Left cardiac atrium (tissue), 4 donors: ENCODE data around the gene TUBA1A. TPM values are rescaled to one million over a fixed set of nuclear protein-coding genes. Genes with fewer than 3 reads are reported as not detected.
"Not testable (repeated sequence)": the region's sequence is repeated elsewhere in the genome, so short reads cannot be mapped to it uniquely, and the experiment has no call there.

Experiments
- ATAC-seq, 2 donors: fragments of 200-7000 bp; cut with Tn5 transposase; one replicate each; pipeline ENCODE4 v1.9.1; 2020; ENCODE audit warnings: mild to moderate bottlenecking in 2 of 2, moderate library complexity in 2 of 2
- DNase-seq: peaks from one replicate; pipeline ENCODE4 v3.0.0-alpha.2; 2020
- intact Hi-C, 2 donors: fragments of 100-400 bp; cut with DNase I; formaldehyde crosslinking; loops; one replicate each; pipeline versions ENCODE4 v1.14.1 to v1.15.1; 2022 to 2023
- long read RNA-seq: library from polyadenylated mRNA; unstranded; transcript quantifications from one replicate; pipeline ENCODE4 v2.0.0, GENCODE V29; 2021
- total RNA-seq, 2 donors: library from RNA; stranded (reverse); fragmentation: NEBNext Ultra II Directional; extraction: Animal tissue kit (Norgen Biotek cat#: 25700); gene quantifications; one replicate each; pipeline ENCODE4 v1.2.1, GENCODE V29; 2021
- donor health status: DM: no; HTN: yes; CAD: no.
- donor health status: DM: no; HTN: yes; CAD: no; lungs with severe emphysema.
- donor health status: DM: yes; HTN: yes; CAD: no.
- donor health status: Dilated cardiomyopathy.

The TUBA1A gene
- 100 to 1,000 TPM; 119 to 134 TPM for total RNA-seq
- long read RNA-seq, transcript TUBA1A-207 (3 exons, 1,384 nt): minor isoform, 17 of 295 reads
- long read RNA-seq, transcript TUBA1A-201 (4 exons, 1,887 nt): minor isoform, 5 of 295 reads
- long read RNA-seq, transcript TUBA1A-202 (4 exons, 1,915 nt): major isoform, 244 of 295 reads
- long read RNA-seq, partial matches to known transcripts: 17 of 295 reads
- long read RNA-seq, other reads (novel, unspliced or antisense): 12 of 295 reads

GRCh38 chr12:49188916-49189367 is at the start of gene TUBA1A:
TUBA1A (minus strand) TSS chr12:49189080; CDS start chr12:49188979, 101 bp downstream.
- ATAC-seq (peak; percentile 93 to 95), DNase-seq (peak; percentile 93)
- intact Hi-C loops: loop anchor here (2.0 to 10.0 kb wide), 4 partner anchors 46 to 57 kb away; partner anchors contain the start of gene TUBA1B (in 2 of the 2)

- ATAC-seq (no peak), DNase-seq (no peak)
- intact Hi-C loops: loop anchor here (5.0 to 10.0 kb wide), 3 partner anchors 52 to 174 kb away; partner anchors contain the start of genes KMT2D (in 1 of the 2) and TUBA1A (in 1 of the 2)
Observed at GRCh38 chr12:49236423-49236822, 47.5 kb upstream of the TUBA1A start.

GRCh38 chr12:49233842-49234526 is 45.1 kb upstream of the TUBA1A start:
- intact Hi-C loops: loop anchor here (2.0 to 10.0 kb wide), 5 partner anchors 45 to 149 kb away; partner anchors contain the start of genes TUBA1A (in 2 of the 2) and TUBA1B (in 1 of the 2)
- ATAC-seq: peak; percentile 7 to 40
- DNase-seq: peak; percentile 55

GRCh38 chr12:49232940-49233841 is 44.3 kb upstream of the TUBA1A start:
- intact Hi-C loops: loop anchor here in 1 of 2 donors (10.0 kb wide), 2 partner anchors 48 to 148 kb away; partner anchors contain the start of gene TUBA1A
- ATAC-seq (peak; percentile 46 to 51), DNase-seq (peak; percentile 68)

DNA sequence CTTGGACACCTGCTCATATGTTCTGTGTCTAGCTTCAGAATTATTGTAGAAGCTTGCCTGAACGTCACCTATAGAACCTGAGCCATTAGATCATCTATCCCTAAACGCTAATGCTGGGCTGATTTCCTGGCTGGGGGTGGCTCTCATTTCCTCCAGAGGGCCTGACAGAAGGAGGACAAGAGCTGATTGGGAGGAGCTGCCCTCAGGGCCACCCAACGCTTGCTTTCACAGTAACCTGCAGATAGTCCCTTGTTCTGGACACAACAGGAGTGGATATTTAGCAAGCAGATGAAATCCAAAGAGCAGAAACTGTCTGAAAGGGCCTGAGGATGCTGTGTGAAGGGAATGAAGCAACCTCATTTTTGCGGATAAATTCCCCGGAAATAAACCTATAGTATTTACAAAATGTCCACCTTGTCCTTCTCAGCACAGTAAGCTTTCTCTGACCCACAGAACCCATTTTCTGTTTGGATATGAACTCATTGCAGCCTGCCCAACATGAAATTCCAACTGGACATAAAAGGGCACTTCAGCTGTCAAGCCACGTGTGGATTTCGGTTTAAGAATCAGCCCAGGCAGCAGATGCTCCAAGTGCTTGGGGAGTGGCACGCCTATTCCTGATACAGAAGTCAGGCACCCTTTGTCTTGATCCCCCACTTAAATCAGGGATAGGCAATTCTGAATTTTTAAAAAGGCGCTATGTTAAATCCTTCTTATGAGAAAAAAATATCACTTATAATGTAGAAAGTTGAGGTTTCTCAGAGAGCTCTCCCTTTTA is 43.2 kb upstream of the TUBA1A start:
- DNase-seq (no peak), ATAC-seq (no peak)
- intact Hi-C loops: loop anchor here in 1 of 2 donors (10.0 kb wide), 2 partner anchors 47 to 147 kb away; partner anchors contain the start of gene TUBA1A

GRCh38 chr12:49230805-49231194 is 41.9 kb upstream of the TUBA1A start:
- intact Hi-C loops: loop anchor here in 1 of 2 donors (10.0 kb wide), 2 partner anchors 46 to 146 kb away; partner anchors contain the start of gene TUBA1A
- no peak for ATAC-seq
- DNase-seq: no peak

- no peak for DNase-seq
- ATAC-seq: no peak
- intact Hi-C loops: loop anchor here in 1 of 2 donors (10.0 kb wide), 2 partner anchors 45 to 145 kb away; partner anchors contain the start of gene TUBA1A
Observed at GRCh38 chr12:49230176-49230804, 41.4 kb upstream of the TUBA1A start.

GRCh38 chr12:49228653-49229052 is 39.8 kb upstream of the TUBA1A start:
- DNase-seq (no peak), ATAC-seq (no peak)
- intact Hi-C loops: no loop called here

DNA sequence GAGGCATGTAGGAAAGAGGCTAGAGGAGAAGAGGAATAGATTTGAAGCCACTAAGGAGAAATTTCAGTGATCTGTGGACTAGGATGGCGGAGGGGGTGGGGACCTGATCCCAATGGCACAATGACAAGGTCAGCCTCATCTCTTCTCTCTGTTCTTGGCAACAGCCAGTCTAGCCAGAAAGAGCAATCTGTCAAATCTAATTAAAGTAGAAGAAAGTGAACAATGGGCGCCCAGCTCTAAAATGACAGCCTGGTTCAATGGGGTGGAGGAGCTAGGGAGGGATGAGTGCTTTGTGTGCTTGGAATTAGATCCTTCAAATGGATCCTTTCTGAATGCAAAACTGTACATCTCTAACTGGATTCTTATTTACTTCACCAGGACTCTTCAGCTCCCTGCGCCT is 38.8 kb upstream of the TUBA1A start:
- DNase-seq (no peak), ATAC-seq (no peak)

DNA sequence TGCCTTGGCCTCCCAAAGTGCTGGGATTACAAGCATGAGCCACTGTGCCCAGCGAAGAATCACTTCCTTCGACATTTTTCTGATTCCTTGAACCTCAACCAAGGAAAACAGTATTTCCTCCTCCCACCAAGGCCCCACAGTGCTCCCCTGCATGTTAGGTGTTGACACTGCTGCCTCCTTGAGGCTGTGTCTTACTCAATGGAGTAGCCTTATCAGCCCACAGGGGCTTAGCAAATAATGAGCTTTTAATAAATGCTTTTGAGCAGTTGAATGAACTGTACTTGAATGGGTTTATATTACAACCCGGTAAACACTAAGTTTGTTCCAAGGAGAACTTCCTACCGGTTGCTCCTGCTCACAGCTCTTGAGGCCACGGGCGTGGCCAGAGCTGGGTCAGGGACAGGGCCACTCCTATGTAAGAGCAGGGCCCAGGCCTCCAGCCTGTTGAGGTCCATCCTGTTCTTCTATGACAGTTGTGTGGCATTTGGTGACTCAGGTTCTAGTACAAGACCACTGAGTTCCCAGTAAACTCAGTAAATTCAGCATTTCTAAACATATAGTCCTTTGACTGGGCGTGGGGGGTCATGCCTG is 36.8 kb upstream of the TUBA1A start:
- DNase-seq (no peak), ATAC-seq (no peak)
- intact Hi-C loops: no loop called here

More for the DNA sequence above, 38.8 kb upstream of the TUBA1A start:
- intact Hi-C loops: no loop called here

DNA sequence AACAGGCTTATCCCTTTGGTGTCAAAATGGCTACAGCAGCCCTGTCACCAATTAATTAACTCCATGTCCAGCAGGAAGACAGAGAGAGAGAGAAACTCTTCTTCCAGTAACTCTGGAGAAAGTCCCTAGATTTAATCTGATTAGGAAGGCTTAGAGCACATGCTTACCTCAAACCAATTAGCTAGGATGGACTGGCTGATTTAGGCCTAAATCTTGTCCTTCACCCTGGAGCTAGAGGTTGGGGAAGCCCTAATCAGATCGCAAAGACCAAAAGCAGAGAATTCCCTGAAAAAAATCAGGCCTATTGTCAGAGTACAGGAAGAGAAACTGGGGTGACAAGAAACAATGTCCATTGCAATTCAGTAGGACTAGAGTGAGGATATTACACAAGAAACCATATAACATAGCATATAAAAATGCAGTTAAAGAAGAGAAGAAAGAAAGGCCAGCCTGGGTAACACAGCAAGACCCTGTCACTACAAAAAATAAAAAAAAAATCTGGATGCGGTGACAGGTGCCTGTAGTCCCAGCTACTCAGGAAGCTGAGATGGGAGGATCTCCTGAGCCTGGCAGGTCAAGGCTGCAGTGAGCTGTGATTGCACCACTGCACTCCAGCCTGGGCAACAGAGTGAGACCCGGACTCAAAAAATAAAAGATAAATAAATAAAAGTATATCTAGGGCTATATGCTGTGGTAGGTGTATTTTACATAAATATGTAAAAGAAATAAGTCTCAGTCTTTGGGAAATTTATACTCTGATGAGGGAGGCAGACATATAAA is 34.9 kb upstream of the TUBA1A start:
- DNase-seq (no peak), ATAC-seq (no peak)
- intact Hi-C loops: no loop called here

- no peak for ATAC-seq
- no peak for DNase-seq
- intact Hi-C loops: no loop called here
Observed at GRCh38 chr12:49223122-49223521, 34.2 kb upstream of the TUBA1A start.

DNA sequence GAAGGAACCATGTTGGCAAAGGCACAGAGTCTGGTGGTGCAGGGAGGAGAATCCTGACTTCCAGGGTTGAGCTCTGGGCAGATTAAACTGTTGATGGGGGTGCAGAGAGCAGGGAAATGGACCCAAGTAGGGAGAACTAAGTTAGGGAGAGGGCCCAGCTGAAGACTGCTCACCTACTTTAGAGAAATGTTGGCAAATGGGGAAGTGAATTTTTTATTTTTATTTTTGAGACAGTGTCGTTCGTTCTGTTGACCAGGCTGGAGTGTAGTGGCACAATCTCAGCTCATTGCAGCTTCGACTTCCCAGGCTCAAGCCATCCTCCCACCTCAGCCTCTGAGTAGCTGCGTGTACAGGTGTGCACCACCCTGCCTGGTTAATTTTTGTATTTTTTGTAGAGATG is 32.1 kb upstream of the TUBA1A start:
- intact Hi-C loops: no loop called here
- DNase-seq (no peak), ATAC-seq (no peak)

DNA sequence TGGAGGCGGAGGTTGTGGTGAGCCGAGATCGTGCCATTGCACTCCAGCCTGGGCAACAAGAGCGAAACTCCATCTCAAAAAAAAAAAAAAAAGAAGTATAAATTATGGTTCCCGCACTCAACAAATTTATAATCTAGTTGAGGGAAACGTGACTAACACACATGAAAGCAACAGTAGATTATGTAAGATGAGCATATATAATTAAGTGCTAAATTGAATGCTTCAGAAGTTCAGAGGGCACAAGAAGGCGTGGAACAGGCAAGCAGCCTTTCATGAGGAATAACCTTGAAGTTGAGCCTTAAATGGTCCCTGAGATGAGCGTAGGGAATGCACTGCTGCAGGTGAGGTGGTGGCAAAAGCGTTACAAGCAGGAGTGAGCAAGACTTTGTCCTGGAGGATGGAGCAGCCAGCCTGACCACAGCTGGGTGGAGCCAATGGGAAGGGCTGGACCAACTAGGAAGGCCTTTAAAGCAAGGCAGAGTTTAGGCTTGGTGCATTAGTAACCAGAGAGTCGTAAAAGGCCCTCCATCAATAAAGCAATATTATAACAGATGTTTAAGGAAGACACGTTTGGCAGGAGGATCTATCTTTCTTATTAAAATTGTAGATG is 30.6 kb upstream of the TUBA1A start:
- ATAC-seq (no peak), DNase-seq (no peak)
- intact Hi-C loops: no loop called here

DNA sequence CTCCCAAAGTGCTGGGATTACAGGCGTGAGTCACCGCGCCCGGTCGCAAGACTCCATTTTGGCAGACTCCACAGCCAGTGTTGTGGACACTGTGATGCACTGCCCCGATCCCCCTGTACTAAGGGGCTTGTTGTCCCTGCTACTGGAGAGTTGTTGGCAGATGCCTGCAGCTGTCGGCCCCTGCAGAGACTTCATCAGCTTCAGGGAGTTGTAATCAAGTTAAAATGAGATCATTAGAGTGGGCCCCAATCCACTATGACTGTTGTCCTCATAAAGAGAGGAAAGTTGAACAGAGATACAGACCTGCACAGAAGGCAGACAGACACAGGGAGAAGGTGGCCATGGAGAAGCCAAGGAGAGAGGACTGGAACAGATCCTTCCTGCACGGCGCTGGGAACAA is 23.7 kb upstream of the TUBA1A start:
- ATAC-seq (no peak), DNase-seq (no peak)
- intact Hi-C loops: no loop called here

DNA sequence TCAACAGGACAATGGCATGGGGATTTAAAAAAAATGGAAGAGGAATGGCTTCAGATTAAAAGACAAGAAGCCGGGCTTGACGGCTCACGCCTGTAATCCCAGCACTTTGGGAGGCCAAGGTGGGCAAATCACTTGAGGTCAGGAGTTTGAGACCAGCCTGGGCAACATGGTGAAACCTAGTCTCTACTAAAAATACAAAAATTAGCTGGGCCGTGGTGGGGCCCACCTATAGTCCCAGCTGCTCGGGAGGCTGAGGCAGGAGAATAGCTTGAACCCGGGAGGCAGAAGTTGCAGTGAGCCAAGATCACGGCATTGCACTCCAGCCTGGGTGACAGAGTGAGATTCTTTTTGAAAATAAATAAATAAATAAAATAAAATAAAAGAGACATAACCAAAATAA is 21.8 kb upstream of the TUBA1A start:
- intact Hi-C loops, ATAC-seq, DNase-seq: not testable (repeated sequence)
